ENCODE data around the gene C22orf23.

DNA sequence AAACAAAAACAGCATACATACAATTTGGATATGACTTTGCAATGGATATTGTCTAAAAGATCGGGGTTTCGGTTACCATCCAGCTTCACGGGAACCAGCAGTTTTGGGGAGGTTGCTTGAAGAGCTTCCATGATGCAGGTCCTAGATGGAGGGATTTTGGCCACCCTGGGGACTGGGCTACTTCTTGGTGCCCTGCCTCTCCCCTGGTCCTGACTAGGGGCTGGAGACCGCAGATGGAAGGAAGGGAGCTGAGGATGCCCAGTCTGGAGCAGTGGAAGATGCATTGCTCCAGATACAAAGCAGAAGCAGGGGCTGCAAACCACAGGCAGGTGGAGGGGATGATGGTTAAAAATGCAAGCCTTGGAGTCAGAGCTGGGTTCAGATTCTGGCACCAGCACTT, 17.5 kb upstream of the C22orf23 start:
- TF ChIP-seq, protein P1, sequence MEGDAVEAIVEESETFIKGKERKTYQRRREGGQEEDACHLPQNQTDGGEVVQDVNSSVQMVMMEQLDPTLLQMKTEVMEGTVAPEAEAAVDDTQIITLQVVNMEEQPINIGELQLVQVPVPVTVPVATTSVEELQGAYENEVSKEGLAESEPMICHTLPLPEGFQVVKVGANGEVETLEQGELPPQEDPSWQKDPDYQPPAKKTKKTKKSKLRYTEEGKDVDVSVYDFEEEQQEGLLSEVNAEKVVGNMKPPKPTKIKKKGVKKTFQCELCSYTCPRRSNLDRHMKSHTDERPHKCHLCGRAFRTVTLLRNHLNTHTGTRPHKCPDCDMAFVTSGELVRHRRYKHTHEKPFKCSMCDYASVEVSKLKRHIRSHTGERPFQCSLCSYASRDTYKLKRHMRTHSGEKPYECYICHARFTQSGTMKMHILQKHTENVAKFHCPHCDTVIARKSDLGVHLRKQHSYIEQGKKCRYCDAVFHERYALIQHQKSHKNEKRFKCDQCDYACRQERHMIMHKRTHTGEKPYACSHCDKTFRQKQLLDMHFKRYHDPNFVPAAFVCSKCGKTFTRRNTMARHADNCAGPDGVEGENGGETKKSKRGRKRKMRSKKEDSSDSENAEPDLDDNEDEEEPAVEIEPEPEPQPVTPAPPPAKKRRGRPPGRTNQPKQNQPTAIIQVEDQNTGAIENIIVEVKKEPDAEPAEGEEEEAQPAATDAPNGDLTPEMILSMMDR (IDR thresholded peaks at IDR 0.05 in 2 of 3, conservative IDR thresholded peaks at IDR 0.05 in 1 of 3; ENCODE audit: borderline replicate concordance in 1 of 3, insufficient read depth in 1 of 3, low read depth in 2 of 3, low read length in 2 of 3): no peak
- TF ChIP-seq SIN3A (IDR thresholded peaks at IDR 0.05; ENCODE audit: low read depth): no peak
- TF ChIP-seq EZH2 (IDR thresholded peaks at IDR 0.05): no peak
- TF ChIP-seq, protein P2, sequence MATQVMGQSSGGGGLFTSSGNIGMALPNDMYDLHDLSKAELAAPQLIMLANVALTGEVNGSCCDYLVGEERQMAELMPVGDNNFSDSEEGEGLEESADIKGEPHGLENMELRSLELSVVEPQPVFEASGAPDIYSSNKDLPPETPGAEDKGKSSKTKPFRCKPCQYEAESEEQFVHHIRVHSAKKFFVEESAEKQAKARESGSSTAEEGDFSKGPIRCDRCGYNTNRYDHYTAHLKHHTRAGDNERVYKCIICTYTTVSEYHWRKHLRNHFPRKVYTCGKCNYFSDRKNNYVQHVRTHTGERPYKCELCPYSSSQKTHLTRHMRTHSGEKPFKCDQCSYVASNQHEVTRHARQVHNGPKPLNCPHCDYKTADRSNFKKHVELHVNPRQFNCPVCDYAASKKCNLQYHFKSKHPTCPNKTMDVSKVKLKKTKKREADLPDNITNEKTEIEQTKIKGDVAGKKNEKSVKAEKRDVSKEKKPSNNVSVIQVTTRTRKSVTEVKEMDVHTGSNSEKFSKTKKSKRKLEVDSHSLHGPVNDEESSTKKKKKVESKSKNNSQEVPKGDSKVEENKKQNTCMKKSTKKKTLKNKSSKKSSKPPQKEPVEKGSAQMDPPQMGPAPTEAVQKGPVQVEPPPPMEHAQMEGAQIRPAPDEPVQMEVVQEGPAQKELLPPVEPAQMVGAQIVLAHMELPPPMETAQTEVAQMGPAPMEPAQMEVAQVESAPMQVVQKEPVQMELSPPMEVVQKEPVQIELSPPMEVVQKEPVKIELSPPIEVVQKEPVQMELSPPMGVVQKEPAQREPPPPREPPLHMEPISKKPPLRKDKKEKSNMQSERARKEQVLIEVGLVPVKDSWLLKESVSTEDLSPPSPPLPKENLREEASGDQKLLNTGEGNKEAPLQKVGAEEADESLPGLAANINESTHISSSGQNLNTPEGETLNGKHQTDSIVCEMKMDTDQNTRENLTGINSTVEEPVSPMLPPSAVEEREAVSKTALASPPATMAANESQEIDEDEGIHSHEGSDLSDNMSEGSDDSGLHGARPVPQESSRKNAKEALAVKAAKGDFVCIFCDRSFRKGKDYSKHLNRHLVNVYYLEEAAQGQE (IDR thresholded peaks at IDR 0.05; ENCODE audit: low read depth): no peak
